Fibroblast of pulmonary artery (primary cell): ENCODE results near the gene SEPHS1.
A peak's percentile ranks its signal among the peaks of the same experiment; 100 is the strongest.
"Not testable (repeated sequence)": the region's sequence is repeated elsewhere in the genome, so short reads cannot be mapped to it uniquely, and the experiment has no call there.

Source experiments
- DNase-seq: peaks from one replicate; pipeline ENCODE4 v3.0.0-alpha.2; 2010; ENCODE audit warnings: low read depth
- H3K4me3 ChIP-seq: replicated peaks from 2 replicates; pipeline ENCODE4 v1.5.1; 2011; ENCODE audit warnings: low read depth, mild to moderate bottlenecking, control low read depth, low read length, moderate library complexity
- CTCF ChIP-seq: IDR thresholded peaks from 2 replicates; pipeline ENCODE4 v1.5.1; 2011; ENCODE audit warnings: mild to moderate bottlenecking, control low read depth, low read length, inconsistent platforms; ENCODE audit errors: missing control alignments

SEPHS1 gene

GRCh38 chr10:13390604-13391522, 42.8 kb upstream of the SEPHS1 start:
- peak; percentile 26 for DNase-seq
- no peak overlapping the region for H3K4me3 ChIP-seq
- TF ChIP-seq CTCF = no peak

- no peak overlapping the region for H3K4me3 ChIP-seq
- no peak for TF ChIP-seq CTCF
- DNase-seq = no peak
These were observed 40.6 kb upstream of the SEPHS1 start for GRCh38 chr10:13388478-13389230.

GRCh38 chr10:13386021-13386420, 37.9 kb upstream of the SEPHS1 start:
- no peak for DNase-seq
- no peak for TF ChIP-seq CTCF
- no peak overlapping the region for H3K4me3 ChIP-seq

GRCh38 chr10:13383399-13383761, 35.3 kb upstream of the SEPHS1 start:
- no peak overlapping the region for H3K4me3 ChIP-seq
- TF ChIP-seq CTCF = no peak
- no peak for DNase-seq

- H3K4me3 ChIP-seq = no peak overlapping the region
- no peak for TF ChIP-seq CTCF
- no peak for DNase-seq
These were observed 34.8 kb upstream of the SEPHS1 start for GRCh38 chr10:13382703-13383398.

- DNase-seq, H3K4me3 ChIP-seq: not testable (repeated sequence)
These were observed 31.0 kb upstream of the SEPHS1 start for GRCh38 chr10:13379061-13379460.

GRCh38 chr10:13376746-13377145, 28.7 kb upstream of the SEPHS1 start:
- TF ChIP-seq CTCF = no peak
- no peak overlapping the region for H3K4me3 ChIP-seq
- no peak for DNase-seq
